Activated T-cell treated with anti-CD3 and anti-CD28 coated beads, Interleukin-2, amount 50 U/mL, for 1 hour (primary cell): ENCODE data around the gene CBLN4.

Source experiments
- DNase-seq: peaks from one replicate; pipeline ENCODE4 v3.0.0-alpha.2; 2020

CBLN4 gene

DNA sequence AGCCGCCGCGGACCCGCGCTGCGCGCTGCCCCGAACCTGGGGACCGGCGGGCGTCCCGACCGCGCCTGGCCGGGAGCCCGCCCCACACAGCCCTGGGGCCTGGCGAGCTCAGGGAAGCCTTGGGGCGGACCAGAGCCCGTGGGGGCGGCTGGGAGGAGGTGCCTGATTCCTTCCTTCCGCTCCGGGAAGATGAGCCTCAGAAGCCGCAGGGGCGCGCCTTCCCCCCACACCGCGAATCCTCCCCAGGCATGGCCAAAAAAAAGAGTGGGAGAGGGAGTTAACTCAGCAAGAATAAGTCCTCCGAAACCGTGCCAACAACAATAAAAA lies at the start of gene CBLN4:
TSS of gene CBLN4 (minus strand) at position 131 of the 327 bp plus-strand sequence. CDS start 1,348 bp downstream, outside the sequence.
- DNase-seq, result no peak

DNA sequence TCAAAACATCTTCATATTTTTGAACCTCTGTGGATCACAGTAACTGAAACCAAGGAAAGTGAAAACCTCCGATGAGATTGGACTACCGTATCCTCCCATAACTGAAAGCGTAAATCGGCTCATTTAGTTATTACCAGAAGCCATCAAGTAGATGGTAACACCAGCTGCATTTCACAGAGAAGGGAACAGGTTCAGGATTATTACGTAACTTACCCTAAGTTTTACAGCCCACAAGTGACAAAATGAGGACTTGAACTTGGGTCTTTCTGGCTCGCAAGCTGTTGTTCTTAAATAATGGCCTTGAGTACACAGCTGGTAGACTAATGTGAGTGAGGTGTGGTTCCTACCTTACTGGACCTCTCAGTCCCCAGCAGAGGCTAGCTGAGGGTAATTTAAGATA lies 37.9 kb upstream of the CBLN4 start:
- no peak for DNase-seq

DNA sequence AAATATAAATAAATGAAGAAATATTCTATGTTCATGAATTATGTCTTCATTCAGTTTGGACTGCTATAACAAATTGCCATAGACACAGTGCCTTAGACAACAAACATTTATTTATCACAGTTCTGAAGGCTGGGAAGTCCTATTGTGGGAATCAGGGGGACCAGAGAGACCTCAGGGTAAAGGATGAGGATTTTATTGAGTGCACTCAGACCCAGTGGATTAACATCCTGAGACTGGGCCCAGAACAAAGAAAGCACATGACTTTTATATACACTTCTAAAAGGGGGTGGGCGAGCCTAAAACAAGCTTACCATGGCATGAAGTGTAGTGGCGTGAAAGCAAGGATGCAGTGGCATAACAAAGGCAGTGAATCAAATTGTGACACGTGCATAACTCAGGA lies 26.9 kb upstream of the CBLN4 start:
- no peak for DNase-seq

- no peak for DNase-seq
These were observed 13.4 kb upstream of the CBLN4 start for GRCh38 chr20:56018716-56019115.

DNA sequence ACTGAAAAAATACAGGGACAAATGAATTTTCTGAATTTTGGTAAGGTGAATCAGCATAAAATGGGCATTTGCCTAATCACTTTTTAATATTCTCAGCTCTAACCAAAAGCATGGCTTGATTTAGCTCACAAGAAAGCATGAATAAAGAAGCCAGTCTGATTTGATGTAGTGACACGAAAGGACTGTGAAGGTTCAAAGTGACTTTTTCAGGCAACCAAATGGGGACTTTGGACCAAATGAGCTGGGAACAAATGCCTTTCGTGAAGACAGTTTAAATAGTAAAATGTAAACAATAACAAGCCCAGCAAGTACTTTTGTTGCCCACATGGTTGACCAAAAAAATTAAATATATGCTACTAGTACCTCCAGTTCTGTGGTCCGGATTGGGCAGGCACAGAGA lies 12.9 kb upstream of the CBLN4 start:
- no peak for DNase-seq

GRCh38 chr20:56017560-56017959 lies 12.2 kb upstream of the CBLN4 start:
- DNase-seq, result no peak

GRCh38 chr20:56014998-56015397 lies 9.7 kb upstream of the CBLN4 start:
- DNase-seq, result no peak

GRCh38 chr20:56014151-56014550 lies 8.8 kb upstream of the CBLN4 start:
- DNase-seq, result no peak

- no peak for DNase-seq
These were observed 519 bp downstream of the CBLN4 start for GRCh38 chr20:56004611-56005388.

DNA sequence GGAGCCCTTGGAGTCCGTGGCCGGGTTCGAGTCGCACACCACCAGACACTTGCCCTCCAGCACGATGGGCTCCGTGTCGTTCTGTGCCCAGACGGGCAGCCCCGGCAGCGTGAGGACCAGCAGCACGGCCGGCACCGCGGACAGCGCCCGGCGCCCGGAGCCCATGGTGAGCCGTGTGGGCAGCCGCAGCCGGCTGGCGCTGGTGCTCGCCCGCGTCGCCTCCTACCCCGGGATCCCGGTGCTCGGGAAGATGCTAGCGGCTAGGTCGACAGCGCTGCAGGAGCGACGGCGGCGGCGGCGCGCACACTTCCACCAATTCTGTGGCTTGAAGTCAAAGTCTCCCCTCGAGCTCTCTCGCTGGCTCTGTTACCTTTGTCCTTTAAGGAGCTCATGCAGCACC lies 1.3 kb downstream of the CBLN4 start:
- no peak for DNase-seq

DNA sequence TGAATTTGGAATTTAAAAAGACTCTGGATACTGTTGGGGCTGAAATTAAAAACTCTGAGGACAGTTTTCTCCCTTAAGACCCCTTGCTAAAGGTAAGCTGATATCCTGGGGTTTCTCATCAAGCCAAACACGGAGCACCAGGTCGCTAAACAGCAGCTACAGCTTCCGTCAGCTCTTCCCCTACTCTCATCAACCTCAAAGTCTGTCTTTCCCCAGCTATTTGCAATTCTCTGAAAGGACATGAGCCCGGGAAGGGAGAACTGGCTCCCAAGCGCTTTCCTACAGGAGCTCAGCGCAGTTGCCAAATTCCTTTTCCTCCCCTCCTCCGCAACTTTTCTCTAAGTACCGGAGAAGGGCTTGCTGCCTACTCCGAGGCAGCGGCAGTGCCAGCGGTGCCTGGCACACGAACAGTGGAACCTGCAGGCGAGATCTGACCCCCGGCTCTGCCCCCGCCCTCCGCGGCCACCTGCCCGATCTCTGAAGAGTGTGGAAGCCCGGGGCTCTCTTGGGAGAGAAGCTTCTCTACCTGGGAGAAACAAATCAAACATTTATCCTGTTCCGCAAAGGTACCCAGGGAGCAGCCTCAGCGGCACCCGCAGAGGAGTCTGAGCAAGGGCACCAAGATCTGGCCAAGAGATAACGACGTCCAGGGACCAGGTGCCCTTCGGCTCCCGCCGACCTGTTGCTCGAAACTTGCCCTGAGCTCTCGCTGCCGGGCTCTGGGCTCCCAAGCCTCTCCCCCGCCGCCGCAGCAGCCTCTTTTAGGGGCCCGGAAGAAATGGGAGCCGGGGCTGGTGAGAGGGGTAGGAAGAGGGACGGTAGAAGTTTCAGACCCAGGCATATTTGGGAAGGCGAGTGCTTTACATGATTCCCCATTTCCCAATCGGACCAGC lies 2.2 kb downstream of the CBLN4 start:
- no peak for DNase-seq

DNA sequence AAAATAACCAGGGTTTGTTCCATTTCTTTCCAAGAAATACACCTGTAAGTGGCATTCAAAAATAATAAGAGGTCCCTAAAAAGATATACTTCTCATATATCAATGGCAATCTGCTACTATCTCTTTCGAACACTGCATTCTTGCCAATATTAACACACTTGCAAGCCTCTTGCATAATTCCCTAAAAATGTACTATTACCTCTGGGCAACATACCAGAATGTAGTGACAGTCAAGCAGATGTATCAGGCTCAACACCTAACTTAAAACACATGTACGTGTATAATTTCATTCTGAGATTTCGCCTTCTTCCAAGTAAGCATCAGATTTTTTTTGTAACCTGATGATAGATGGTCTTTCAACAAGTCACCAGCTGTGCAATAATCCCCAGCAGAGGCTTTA lies 3.4 kb downstream of the CBLN4 start:
- DNase-seq, result no peak

- DNase-seq, result no peak
These were observed 4.1 kb downstream of the CBLN4 start for GRCh38 chr20:56001106-56001785.

GRCh38 chr20:55978550-55978949 lies 26.8 kb downstream of the CBLN4 start:
- DNase-seq, result no peak

GRCh38 chr20:55977690-55978459 lies 27.4 kb downstream of the CBLN4 start:
- no peak for DNase-seq

- DNase-seq, result no peak
These were observed 30.7 kb downstream of the CBLN4 start for GRCh38 chr20:55974491-55975202.

- DNase-seq, result no peak
These were observed 40.5 kb downstream of the CBLN4 start for GRCh38 chr20:55964790-55965189.

- no peak for DNase-seq
These were observed 43.7 kb downstream of the CBLN4 start for GRCh38 chr20:55961376-55962330.

DNA sequence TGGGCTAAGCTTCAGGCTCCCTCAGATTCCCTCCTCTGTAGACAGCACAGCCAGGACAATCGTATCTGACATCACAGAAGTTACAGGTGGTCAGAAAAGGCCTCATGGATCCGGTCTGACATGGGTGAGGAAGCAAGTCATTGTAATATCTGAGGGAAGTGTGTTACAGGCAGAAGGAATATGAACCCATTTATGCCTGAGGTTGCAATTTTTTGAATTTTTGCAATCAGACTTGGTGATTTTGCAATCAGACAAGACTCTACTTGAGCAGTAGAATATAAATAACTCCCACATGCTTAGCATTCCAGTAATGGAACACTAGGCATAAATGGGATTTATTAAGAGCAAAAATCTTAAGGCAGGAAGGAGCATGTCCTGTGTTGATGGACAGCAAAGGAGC lies 52.1 kb downstream of the CBLN4 start:
- no peak for DNase-seq

DNA sequence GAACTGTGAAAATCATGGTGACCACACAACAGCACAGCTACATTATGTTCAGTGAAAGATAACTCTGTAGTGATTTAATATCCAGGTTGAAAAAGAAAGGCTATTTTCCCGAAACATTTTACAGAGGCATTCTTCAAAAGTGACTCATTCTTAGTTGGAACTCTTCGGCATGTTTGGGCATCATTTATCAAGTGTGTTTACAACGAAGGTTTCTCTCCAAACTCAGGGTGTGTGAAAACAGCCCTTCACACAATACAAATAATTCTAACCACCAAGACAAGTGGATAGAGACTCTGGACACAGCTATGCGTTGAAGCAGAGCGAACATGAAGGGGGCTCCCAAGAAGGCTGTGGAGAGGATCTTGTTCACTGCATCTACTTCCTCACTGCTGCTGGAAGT lies 57.6 kb downstream of the CBLN4 start:
- DNase-seq, result no peak
